Iris pigment epithelial cell (primary cell): Measurements from ENCODE around the gene GDF11.
A peak's percentile ranks its signal among the peaks of the same experiment; 100 is the strongest.

Experiments
- DNase-seq: peaks from one replicate; pipeline ENCODE4 v3.0.0-alpha.2; 2011; ENCODE audit warnings: low read depth

GDF11 gene

GRCh38 chr12:55742719-55743405, at the start of gene GDF11:
Gene GDF11, plus strand, starts transcription at chr12:55743122. Its CDS starts 195 bp downstream, at chr12:55743317.
- DNase-seq: peak; percentile 74

DNA sequence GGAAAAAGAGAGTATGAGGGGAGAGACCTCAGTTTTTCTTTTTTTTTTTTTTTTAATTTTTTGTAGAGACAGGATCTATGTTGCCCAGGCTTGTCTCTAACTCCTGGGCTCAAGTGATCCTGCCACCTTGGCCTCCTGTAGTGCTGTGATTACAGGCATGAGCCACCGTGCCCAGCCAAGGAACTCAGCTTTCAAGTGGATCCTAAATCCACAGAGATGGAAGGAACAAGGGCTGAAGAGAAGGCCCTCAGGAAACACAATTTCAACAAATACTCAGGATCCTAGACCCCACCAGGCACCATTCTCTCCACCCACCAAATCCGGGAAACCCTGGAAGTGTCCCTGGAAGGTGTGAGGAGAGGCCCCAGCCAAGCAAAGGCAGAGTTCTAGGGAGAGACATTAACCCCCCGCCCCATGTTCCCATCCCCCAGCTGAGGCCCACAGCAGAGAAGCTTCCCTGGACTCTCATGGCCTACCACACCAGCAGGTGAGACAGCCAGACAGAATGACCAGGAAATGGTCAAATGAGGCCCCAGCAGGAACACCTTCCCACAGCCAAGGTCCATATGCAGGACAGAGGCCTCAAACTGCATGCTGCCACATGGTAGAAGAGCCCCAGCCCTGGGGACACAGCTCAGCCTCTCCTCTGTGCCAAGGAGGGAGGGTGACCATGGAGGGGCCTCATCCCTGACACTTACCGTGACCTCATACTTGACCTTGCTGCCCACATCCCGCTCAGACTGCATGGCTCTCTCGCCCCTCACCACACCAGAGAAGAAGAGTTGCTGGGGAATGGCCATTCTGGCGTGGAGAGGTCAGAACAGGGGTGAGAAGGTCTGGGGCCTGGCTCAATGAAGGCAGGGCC, 49.4 kb upstream of the GDF11 start:
- no peak for DNase-seq

DNA sequence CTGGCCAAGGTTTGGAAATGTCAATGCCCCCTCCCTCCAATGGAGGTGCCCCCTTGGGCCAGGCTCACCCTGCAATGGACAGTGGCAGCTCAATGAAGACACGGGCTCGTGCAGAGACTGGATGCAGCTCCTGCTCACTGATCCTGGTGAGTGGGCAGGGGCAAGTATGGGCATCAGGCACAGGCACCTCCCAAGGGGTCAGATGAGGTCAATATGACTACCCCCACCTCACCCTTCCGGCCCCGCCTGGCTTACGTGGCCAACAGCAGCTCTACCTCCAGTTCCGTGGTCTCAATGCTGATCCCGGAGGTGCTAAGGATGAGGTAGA, 48.8 kb upstream of the GDF11 start:
- no peak for DNase-seq

- no peak for DNase-seq
Measured at GRCh38 chr12:55694651-55695050, 48.3 kb upstream of the GDF11 start.

DNA sequence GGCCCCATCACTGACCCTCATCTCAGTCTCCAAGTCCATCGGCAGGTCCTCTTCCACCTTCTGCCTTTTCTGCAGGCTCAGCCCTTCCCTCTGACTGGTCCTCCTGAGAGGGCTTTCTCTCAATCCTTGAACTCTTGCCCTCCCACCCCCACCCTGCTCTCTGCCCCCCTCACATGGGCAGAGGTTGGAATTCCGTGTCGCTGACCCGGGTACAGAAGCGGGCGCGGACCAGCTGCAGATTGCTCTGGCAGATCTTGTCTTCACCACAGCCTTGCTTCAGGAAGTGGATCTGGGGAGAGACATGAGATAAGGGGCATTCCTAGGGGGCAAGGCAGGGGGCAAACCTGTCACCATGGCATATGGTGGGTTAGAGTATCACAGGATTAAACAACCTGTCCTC, 47.6 kb upstream of the GDF11 start:
- DNase-seq: no peak

- no peak for DNase-seq
Measured at GRCh38 chr12:55696141-55696540, 46.8 kb upstream of the GDF11 start.

GRCh38 chr12:55696796-55697462, 46.0 kb upstream of the GDF11 start:
- no peak for DNase-seq

GRCh38 chr12:55697686-55698085, 45.2 kb upstream of the GDF11 start:
- DNase-seq: no peak

DNA sequence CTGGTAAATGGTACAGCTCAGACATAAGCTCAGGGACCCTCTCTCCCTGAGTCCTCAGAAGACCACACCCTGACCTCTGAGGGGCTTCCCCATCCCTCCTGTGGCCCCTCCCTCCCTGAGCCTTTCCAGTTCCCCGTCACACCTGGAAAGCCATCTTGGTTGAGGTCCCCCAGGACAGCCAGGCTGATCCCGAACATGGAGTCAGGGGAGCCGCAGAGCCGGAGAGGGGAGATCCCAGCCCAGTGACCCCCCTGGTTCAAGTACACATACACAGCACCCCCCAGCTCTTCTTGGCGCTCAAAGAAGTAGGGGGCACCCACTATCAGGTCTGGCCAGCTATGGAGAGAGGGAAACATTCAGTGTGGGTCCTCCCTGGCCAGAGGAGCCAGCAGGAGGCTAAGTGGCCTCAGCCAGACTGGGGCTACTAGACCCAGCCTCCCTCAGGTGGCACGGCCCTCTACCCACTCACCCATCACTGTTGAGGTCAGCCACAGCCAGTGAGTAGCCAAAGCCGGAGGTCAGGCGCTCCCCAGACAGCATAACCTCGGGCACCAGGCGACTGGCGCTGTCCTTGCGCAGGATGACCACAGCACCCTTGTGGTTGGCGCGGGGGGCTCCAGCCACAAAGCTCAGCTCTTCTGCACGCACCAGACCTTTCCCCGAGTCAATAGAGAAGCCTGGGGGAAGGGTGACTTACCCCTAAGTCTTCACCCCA, 44.5 kb upstream of the GDF11 start:
- no peak for DNase-seq

DNA sequence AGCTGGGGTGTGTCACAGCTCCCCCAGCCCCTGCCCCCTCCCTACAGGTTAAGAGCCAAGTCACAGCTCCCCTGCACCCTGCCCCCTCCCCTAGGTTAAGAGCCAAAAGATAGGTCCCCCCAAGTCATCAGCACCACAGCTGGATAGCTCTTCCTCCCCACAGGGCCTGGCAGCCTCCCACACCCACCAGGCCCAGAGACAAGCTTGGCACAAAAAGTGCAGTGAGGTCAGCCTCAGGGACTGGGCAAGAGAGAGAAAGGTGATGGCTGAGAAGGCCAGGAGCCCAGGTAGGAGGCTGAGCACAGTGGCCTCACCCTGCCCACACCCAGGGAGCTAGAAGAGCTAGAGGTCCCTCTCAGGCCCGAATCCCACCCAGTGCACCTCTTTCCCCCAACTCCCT, 44.0 kb upstream of the GDF11 start:
- no peak for DNase-seq

- DNase-seq: no peak
Measured at GRCh38 chr12:55699471-55700055, 43.4 kb upstream of the GDF11 start.

GRCh38 chr12:55700255-55701018, 42.5 kb upstream of the GDF11 start:
- DNase-seq: no peak

DNA sequence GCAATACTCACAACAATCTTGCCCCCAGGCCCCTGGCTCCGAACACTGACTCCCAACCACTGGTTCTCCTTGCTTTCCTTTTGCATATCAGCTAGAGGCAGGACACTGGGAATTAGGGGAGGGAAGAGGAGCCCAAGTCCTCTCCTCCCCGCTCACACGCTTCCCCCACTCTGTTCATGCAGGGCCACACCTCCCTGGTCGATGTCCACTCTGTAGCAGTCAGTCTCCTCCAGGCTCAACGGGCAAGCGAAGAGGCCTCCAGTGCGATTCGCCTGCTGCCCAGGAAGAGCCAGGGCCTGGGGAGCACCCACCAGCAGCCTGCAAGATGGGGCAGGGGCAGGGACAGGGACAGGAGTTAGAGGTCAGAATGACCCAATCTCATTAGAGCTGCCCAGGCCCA, 40.1 kb upstream of the GDF11 start:
- DNase-seq: no peak

- DNase-seq: no peak
Measured at GRCh38 chr12:55703288-55703687, 39.6 kb upstream of the GDF11 start.

GRCh38 chr12:55703901-55704761, 38.8 kb upstream of the GDF11 start:
- no peak for DNase-seq

DNA sequence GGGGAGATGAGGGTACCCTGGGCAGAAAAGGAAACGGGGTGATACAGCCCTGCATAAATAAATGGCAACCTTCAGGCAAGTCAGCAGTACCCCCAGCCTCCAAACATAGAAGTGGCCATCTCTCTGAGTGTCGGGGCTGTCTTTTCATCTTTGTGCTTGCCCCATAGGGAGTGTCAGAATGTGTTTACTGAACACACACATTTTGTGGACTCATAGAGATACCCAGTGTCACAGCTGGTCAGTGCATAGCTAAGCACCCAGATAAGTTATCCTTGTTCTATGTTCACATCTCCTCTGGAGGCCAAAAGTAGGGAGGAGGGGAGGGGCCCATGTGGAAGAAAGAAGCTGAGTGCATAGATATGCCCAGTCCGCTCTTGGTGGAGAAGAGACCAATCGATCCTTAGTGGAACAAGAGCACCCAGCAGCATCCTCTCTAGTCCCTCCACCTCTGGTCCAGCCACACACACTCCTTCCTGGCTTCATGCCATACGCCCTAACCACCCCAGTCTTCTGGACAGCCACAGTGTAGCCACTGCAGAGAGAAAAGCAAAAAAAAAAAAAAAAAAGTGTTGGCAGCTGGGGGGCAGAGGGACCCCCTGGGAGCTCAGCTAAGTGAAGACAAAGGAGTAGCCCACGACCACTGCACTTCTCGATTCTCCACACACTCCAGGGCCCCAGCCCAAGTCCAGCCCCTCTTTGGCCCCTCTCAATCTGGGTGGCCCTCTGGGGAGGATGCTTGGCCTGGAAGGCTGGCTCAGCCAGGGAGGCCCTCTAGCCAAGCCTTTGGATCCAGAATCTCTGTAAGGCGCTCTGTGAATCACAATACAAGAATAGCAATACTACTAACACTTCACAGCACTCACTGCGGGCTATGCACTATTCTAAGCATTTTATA, 37.9 kb upstream of the GDF11 start:
- no peak for DNase-seq

GRCh38 chr12:55705782-55706402, 37.0 kb upstream of the GDF11 start:
- no peak for DNase-seq

GRCh38 chr12:55706568-55707218, 36.2 kb upstream of the GDF11 start:
- DNase-seq: no peak
